HepG2 (cell line): Measurements from ENCODE around the gene TMEM108. TPM values are rescaled to one million over a fixed set of nuclear protein-coding genes. Genes with fewer than 3 reads are reported as not detected.

Experiments
- ATAC-seq: fragments of 200-7000 bp; cut with Tn5 transposase; 3 replicates; pipeline ENCODE4 v1.9.1; 2020; ENCODE audit warnings: mild to moderate bottlenecking, moderate library complexity
- BruUV-seq: library from RNA; stranded (reverse); fragments of 400-500 nt; replicated peaks from 2 replicates; lab custom pipeline; 2021; lab: Mats Ljungman, UMichigan
- CTCF ChIA-PET: fragments of 300-600 bp; formaldehyde crosslinking; extraction: SDS; loops from one replicate; lab custom pipeline; 2021; ENCODE audit warnings: low total read pairs, inconsistent platforms, low intra/inter-chr PET ratio; lab: Yijun Ruan, JAX
- POLR2A ChIA-PET: fragments of 350-600 bp; sonication (Branson Sonifier 250); formaldehyde crosslinking; loops from one replicate; lab custom pipeline; 2020; ENCODE audit warnings: antibody characterized with exemption, inconsistent platforms; lab: Yijun Ruan, JAX
- DNase-seq: peaks from one replicate; pipeline ENCODE4 v3.0.0-alpha.2; 2015; ENCODE audit warnings: low spot score
- FAIRE-seq: peaks from 3 replicates; lab custom pipeline; 2011; peaks lifted over from hg19 to GRCh38; lab: Jason Lieb, UNC
- H2AFZ ChIP-seq: one replicate; pipeline ENCODE4 v1.6.1; 2011; ENCODE audit warnings: low read length, inconsistent platforms
- H3K27ac ChIP-seq: fragments of 300-600 bp; 3 replicates; pipeline ENCODE4 v1.8.0; 2011; ENCODE audit warnings: mixed run types, mild to moderate bottlenecking, mixed read lengths, low read length, inconsistent platforms; ENCODE audit not compliant: insufficient read depth; ENCODE audit errors: extremely low read length
- H3K27me3 ChIP-seq, 2 experiments: fragments of 200-600 bp in 1 of 2; 2 replicates in 1 of 2; 3 replicates in 1 of 2; pipeline versions ENCODE4 v1.6.0 to v1.8.0; 2011; ENCODE audit warnings: low read length in 2 of 2, mild to moderate bottlenecking in 2 of 2, moderate library complexity in 2 of 2, inconsistent platforms in 1 of 2; ENCODE audit not compliant: insufficient read depth in 2 of 2, control insufficient read depth in 1 of 2
- H3K36me3 ChIP-seq, 2 experiments: fragments of 200-600 bp in 1 of 2; replicated peaks in 1 of 2; 2 replicates in 1 of 2; 3 replicates in 1 of 2; pipeline versions ENCODE4 v1.5.1 to v1.8.0; 2011; ENCODE audit warnings: low read length in 2 of 2, inconsistent platforms in 1 of 2; ENCODE audit not compliant: insufficient read depth in 2 of 2, control insufficient read depth in 1 of 2
- H3K4me1 ChIP-seq: 2 replicates; pipeline ENCODE4 v1.5.1; 2012; ENCODE audit warnings: low read length, inconsistent platforms; ENCODE audit not compliant: insufficient read depth
- H3K4me2 ChIP-seq: 2 replicates; pipeline ENCODE4 v1.6.0; 2011; ENCODE audit warnings: low read depth, low read length, inconsistent platforms
- H3K4me3 ChIP-seq, 3 experiments: fragments of 200-600 bp in 1 of 3; sonication (generic), shearing (Covaris generic) in 1 of 3; replicated peaks in 1 of 3; 2 replicates each; pipeline ENCODE4 v1.5.1; 2011 to 2016; ENCODE audit warnings: low read length in 3 of 3, inconsistent platforms in 2 of 3, low read depth in 2 of 3, mild to moderate bottlenecking in 2 of 3, control low read depth in 1 of 3, mixed read lengths in 1 of 3; ENCODE audit not compliant: insufficient read depth in 1 of 3
- H3K79me2 ChIP-seq: one replicate; pipeline ENCODE4 v1.6.1; 2011; ENCODE audit warnings: low read length, inconsistent platforms; ENCODE audit not compliant: insufficient read depth
- H3K9ac ChIP-seq: 2 replicates; pipeline ENCODE4 v1.6.0; 2011; ENCODE audit warnings: mild to moderate bottlenecking, low read depth, low read length, inconsistent platforms; ENCODE audit not compliant: insufficient read depth
- H3K9me3 ChIP-seq: 2 replicates; pipeline ENCODE4 v1.5.1; 2012; ENCODE audit warnings: mild to moderate bottlenecking, low read length
- H4K20me1 ChIP-seq: 2 replicates; pipeline ENCODE4 v1.6.0; 2011; ENCODE audit warnings: inconsistent platforms, mild to moderate bottlenecking, low read length, moderate library complexity; ENCODE audit not compliant: insufficient read depth
- ATF5 ChIP-seq: sonication (generic); formaldehyde crosslinking; IDR thresholded peaks from 2 replicates; pipeline ENCODE4 v1.4.0; 2020; ENCODE audit warnings: mild to moderate bottlenecking, low read depth, missing genetic modification reagents
- DPF2 ChIP-seq: sonication (generic); formaldehyde crosslinking; IDR thresholded peaks from 2 replicates; pipeline ENCODE4 v1.4.0; 2020; ENCODE audit warnings: mild to moderate bottlenecking, low read depth, missing genetic modification reagents, borderline replicate concordance
- ELF4 ChIP-seq: sonication (generic); formaldehyde crosslinking; IDR thresholded peaks from 2 replicates; pipeline ENCODE4 v1.5.0; 2020; ENCODE audit warnings: missing genetic modification reagents, mild to moderate bottlenecking, moderate library complexity, borderline replicate concordance
- HOXA9 ChIP-seq: sonication (generic); formaldehyde crosslinking; IDR thresholded peaks from 2 replicates; pipeline ENCODE4 v1.8.1; 2022; ENCODE audit warnings: missing genetic modification reagents, mild to moderate bottlenecking, moderate library complexity, borderline replicate concordance
- SMC3 ChIP-seq: IDR thresholded peaks from 2 replicates; pipeline ENCODE4 v1.6.1; 2011; ENCODE audit warnings: low read length, improper control_type of control experiment
- STAT5B ChIP-seq: sonication (generic); formaldehyde crosslinking; IDR thresholded peaks from 2 replicates; pipeline ENCODE4 v1.4.0; 2020; ENCODE audit warnings: missing genetic modification reagents
- ZBTB21 ChIP-seq: sonication (generic); formaldehyde crosslinking; IDR thresholded peaks from 2 replicates; pipeline ENCODE4 v1.4.0; 2020; ENCODE audit warnings: missing genetic modification reagents
- ZBTB7A ChIP-seq: sonication (generic); formaldehyde crosslinking; IDR thresholded peaks from 2 replicates; pipeline ENCODE4 v1.8.0; 2022; ENCODE audit warnings: mild to moderate bottlenecking, missing genetic modification reagents
- ZBTB7B ChIP-seq: sonication (generic); formaldehyde crosslinking; IDR thresholded peaks from 2 replicates; pipeline ENCODE4 v1.4.0; 2020; ENCODE audit warnings: missing genetic modification reagents
- ZNF205 ChIP-seq: IDR thresholded peaks from 2 replicates; pipeline ENCODE4 v1.6.1; 2018; ENCODE audit warnings: missing biosample characterization, missing genetic modification reagents
- WGBS: methylation state at CpG from one replicate; pipeline ENCODE4 v1.1.6; 2017; ENCODE audit warnings: low lambda C conversion rate; 5-methylcytosine and 5-hydroxymethylcytosine counted together
- in situ Hi-C: cut with HindIII; loops from 2 replicates; pipeline ENCODE4 v1.10.0; 2017; ENCODE audit warnings: low pct_unique_long_range_greater_than_20kb; ENCODE audit not compliant: extremely low pct_ligation_motif_present
- intact Hi-C: fragments of 100-400 bp; cut with micrococcal nuclease; formaldehyde crosslinking; loops from one replicate; pipeline ENCODE4 v1.10.0; 2022; ENCODE audit not compliant: unreplicated experiment
- polyA plus RNA-seq, 8 experiments: library from polyadenylated mRNA; depleted of rRNA in 3 of 8; stranded (reverse) in 7 of 8; unstranded in 1 of 8; fragments of >200 nt; fragmentation: Illumina TruSeq in 4 of 8; extraction: Trizol in 4 of 8; gene quantifications; 2 replicates each; pipeline versions ENCODE4 v1.2.1 to v1.2.3, GENCODE V29; 2011 to 2016; ENCODE audit warnings: low read depth in 4 of 8, missing spikeins in 1 of 8, mixed read lengths in 1 of 8; ENCODE audit not compliant: insufficient read depth in 1 of 8
- total RNA-seq, 5 experiments: library from RNA; depleted of rRNA; stranded (reverse); fragments of >200 nt; fragmentation: Illumina TruSeq; extraction: Trizol; gene quantifications; 2 replicates each; pipeline ENCODE4 v1.2.3, GENCODE V29; 2016; ENCODE audit warnings: low read depth in 1 of 5
- TF ChIP-seq, protein P1 (sequence below): IDR thresholded peaks from 2 replicates; pipeline ENCODE4 v1.6.1; 2016

Gene TMEM108
- total and polyA plus RNA-seq, 2 of the 13 experiments (the other 11 are each of a cell fraction or from before 2014, with no cell fraction given), result not detected

- no peak for FAIRE-seq
- no peak for ATAC-seq
- no peak overlapping the region for H3K9ac ChIP-seq
- H3K27me3 ChIP-seq, result peaks cover 2 to 6% of the 10 kb centered on the region in 2 experiments; a peak in 3 of 5 replicates
- H3K4me3 ChIP-seq, result no peak overlapping the region
- peaks cover 11% of the 10 kb centered on the region for H3K4me1 ChIP-seq
- intact Hi-C loops (no loop called here), in situ Hi-C loops (loop anchor here (25.0 kb wide), 1 partner anchor 857 kb away; no protein-coding TSS in a partner anchor)
- no peak for DNase-seq
- H3K4me2 ChIP-seq, result no peak overlapping the region
- ChIA-PET POLR2A (no interaction called here), CTCF (no interaction called here)
- no TSS peak for BruUV-seq
- TF ChIP-seq STAT5B (CRISPR knock-in tag), result no peak
- TF ChIP-seq ZBTB21, result no peak
- TF ChIP-seq, protein P1, sequence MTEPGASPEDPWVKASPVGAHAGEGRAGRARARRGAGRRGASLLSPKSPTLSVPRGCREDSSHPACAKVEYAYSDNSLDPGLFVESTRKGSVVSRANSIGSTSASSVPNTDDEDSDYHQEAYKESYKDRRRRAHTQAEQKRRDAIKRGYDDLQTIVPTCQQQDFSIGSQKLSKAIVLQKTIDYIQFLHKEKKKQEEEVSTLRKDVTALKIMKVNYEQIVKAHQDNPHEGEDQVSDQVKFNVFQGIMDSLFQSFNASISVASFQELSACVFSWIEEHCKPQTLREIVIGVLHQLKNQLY, result no peak
- no peak for TF ChIP-seq HOXA9
- TF ChIP-seq ELF4 (CRISPR knock-in tag), result no peak
- no peak for TF ChIP-seq ZBTB7A (CRISPR knock-in tag)
- TF ChIP-seq ZNF205, result no peak
- TF ChIP-seq DPF2 (CRISPR knock-in tag), result no peak
- TF ChIP-seq SMC3, result no peak
- no peak for TF ChIP-seq ZBTB7B
- no peak for TF ChIP-seq ATF5 (CRISPR knock-in tag)
- no peaks in the 10 kb centered on the region for H3K79me2 ChIP-seq
- no peak overlapping the region for H3K27ac ChIP-seq
- no peaks in the 10 kb centered on the region for H3K9me3 ChIP-seq
- H2AFZ ChIP-seq, result no peak overlapping the region
- H4K20me1 ChIP-seq, result no peaks in the 10 kb centered on the region
- H3K36me3 ChIP-seq, result no peaks in the 10 kb centered on the region
- WGBS, result 15% methylated on average over 7 of the region's 7 CpGs
These were observed 355.7 kb downstream of the TMEM108 start for GRCh38 chr3:133393691-133394474.
